NOMO-1 treated with dmso at 0.1 percent for 144 hours (cell line): ENCODE measurements around the gene FBXO5.
"Not testable (repeated sequence)": the region's sequence is repeated elsewhere in the genome, so short reads cannot be mapped to it uniquely, and the experiment has no call there.

ENCODE experiments used
- DNase-seq: peaks from one replicate; lab custom pipeline; 2025; ENCODE audit not compliant: unreplicated experiment; lab: John Stamatoyannopoulos, UW

The FBXO5 gene, protein sequence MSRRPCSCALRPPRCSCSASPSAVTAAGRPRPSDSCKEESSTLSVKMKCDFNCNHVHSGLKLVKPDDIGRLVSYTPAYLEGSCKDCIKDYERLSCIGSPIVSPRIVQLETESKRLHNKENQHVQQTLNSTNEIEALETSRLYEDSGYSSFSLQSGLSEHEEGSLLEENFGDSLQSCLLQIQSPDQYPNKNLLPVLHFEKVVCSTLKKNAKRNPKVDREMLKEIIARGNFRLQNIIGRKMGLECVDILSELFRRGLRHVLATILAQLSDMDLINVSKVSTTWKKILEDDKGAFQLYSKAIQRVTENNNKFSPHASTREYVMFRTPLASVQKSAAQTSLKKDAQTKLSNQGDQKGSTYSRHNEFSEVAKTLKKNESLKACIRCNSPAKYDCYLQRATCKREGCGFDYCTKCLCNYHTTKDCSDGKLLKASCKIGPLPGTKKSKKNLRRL

DNA sequence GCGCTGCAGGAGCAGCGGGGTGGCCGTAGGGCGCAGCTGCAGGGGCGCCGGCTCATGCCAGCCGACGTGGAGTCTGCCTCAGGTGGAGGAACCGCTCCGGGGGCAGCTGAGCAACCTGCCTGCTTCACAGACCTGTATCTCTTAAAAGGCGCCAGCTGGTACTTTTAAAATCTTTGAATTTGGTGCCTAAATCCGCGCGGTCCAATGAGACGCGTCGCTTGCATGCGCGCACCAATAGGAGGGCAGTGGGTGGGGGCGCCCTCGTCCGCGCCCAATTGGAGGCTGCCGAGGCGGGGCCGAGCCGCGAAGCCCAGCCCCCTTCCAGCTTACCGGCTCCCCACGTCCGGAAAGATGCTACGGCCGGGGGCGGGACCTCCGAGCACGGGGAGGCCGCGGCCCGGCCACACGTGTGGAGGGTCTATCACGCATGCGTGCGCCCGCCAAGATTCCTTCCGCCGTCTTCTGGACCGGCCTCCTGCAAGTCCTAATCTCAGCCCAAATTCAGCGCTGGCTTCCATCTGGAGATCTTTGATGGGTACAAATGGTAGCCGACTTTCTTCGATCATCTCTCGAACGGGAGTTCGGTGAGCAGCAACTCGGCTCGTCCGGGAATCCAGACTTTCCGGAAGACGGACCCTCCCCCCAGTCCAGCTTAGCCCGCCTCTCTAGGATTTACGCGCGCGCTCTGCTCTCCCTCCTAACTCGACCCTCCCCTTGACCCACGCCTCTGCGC lies at the start of gene FBXO5:
TSS of gene FBXO5 (minus strand) at position 138 of the 733 bp plus-strand sequence. CDS start at position 56, 82 bp downstream.
- DNase-seq = peak; percentile 96

DNA sequence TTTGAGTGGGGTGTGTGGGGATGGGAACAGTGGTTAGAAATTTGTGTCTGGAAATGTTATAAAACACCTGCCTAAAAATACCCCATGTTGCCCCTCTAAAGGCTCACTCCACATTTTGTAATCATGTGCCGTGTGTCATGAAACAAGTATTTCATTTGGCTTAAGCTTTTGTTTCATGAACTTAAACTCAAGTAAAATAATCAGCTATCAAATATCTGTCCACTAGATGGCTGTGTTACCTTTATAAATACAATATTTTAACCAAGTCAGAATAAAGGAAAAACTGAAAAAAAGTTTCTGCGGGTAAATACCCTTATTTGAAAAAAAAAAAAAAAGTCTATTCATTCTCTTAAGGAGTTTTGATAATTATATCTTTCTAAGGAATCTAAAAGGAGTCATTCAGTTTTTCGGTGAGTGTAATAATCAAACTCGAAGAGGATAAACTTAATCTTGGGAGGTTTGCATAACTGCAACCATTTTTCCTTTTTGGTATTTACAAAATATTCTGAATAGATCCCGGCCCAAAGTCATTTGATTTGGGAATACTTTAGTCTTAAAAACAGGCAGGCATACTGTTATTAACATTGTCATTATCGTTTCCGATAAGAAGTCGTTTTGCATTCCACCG lies 49.5 kb upstream of the FBXO5 start:
- DNase-seq = no peak

DNA sequence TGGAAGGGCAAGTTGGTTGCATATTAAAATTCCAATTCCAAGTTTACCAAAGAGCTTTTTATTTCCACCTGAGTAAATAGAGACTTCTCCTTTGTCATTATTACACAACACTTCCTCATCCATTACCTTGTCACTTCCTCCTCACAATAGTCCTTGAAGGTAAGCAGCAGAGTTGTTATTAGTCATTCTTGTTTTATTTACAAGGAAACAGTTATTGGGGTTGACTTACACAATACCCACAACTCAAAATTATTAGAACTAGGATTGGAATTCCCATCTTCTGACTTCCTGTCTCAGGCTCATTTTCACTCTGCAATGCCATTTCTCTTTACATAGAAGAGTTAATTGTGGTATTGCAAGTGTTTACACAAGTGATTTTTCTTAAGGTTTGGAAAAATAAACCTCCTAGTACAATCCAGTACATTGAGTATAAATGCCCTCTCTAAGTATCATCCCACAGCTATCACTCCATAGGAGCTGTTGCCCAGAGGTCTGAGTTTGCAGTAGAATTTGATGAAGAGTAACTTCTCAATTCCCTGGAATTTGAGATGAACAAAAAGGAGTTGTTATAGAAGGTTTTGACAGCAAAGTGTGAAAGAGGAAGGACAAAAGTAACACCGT lies 48.6 kb upstream of the FBXO5 start:
- no peak for DNase-seq

DNA sequence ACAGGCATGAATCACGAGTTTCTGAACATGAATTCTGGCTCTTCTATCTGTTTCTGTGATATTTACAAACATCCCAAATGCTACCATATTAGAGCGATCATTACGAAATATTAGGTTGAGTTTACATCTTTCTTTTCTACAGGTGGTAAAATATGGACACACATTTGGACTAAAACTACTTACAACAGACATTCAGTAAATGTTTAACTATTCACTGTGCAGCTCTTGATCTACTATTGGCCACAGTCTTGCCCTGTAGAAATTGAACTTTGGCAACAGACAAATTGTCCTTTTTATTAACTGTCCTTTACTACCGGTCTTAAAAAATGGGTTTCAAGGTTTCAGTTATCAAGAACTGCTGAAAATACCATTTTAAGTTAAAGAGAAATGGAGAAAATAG lies 46.1 kb upstream of the FBXO5 start:
- DNase-seq = no peak

DNA sequence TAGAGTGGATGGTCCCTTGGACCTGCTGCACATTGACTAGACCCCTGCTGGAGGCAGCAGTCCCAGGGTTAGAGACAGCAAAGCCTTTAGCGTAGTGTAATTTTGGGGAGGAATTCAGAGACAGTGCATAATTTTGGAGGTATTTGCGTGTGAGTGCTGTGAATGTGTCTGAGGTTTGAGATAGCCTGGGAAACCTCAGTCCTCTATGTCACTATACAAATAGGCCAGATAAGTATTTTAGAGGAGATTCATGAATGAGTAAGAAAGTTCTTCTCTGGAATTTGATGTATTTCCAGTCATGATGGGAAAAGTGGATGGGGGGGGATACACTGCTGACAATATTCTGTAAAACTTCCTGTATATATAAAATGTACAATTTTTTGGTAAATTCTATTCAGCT lies 45.4 kb upstream of the FBXO5 start:
- no peak for DNase-seq

DNA sequence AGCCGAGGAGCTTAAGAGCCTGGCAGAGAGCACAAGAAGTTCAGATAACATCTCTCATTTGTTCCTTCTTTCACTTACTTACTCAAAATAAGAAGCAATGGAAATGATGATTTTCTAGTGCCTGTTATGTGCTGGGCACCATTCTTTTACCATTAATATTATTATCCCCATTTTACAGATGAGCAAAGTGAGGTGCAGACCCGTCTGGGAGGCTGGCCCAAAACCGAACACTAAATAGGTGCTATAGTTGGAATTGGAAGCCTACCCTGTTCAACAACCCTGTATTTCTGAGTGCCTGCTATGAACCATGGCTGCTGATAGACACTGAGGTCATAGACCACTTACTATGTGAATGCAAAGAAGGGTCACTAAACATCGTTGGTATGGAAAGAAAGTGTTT lies 44.6 kb upstream of the FBXO5 start:
- DNase-seq = no peak

DNA sequence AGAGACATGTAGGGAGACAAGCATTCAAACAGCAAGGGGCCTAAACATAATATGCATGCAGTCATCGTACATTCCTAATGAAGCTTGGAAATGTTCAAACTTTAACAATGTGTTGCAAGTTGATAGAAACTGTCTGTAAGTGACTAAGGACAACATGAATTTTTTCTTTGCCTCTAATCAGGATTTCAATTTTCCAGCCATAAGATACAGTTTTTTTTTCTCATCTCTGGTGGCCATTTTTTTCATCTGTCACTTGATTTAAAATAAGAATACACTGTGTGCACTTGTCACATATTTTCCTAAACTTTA lies 41.8 kb upstream of the FBXO5 start:
- no peak for DNase-seq

DNA sequence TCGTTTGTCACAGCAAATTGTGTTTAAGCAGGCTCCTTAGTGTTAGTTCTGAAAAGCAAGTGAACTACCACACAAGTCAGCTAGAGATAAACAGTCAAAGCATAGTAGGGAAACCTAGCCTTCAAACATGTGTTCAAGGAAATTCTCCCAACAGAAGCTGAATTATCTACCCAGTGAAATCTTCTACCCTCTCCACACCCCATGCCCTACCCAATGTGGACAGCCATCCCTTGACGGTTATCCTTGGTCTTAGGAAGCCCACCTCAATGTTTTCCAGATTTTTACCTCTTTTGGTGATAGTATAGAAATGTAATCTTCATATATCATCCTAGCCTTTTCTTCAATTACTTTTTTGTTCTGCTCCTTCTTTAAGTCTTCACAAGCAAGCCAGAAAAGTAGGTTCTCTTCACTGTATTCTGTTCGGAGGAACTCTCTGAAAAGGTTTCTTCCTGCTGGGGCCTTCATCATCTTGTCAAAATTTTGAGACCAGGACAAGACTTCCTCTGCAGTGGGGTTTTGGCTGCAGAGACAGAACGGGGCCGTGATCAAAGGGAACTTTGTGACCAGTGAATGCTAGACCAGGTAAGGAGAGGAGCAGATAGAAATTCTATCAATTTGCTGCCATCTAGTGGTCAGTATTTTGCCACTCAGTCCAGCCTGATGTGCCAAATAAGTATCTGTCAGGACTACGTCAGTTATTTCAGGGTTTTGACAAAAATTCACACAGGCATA lies 41.3 kb upstream of the FBXO5 start:
- DNase-seq = no peak

DNA sequence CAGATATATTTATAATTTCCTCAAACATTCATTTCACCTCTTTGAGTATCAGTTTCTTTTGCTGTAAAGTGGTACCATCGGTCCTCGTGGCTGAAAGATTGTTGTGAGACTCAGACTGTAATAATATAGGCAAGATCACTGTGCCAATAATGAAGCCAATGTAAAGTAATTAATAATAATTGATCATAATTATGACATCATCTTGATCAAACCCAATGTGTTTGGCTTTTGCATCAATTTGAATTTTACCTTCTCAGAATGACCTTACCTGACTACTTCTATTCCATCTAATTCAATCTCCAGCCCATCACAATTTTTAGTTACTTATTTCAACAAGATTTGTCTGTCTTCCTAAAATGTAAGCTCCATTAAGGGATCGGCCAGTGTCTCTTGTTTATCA lies 35.5 kb upstream of the FBXO5 start:
- no peak for DNase-seq

DNA sequence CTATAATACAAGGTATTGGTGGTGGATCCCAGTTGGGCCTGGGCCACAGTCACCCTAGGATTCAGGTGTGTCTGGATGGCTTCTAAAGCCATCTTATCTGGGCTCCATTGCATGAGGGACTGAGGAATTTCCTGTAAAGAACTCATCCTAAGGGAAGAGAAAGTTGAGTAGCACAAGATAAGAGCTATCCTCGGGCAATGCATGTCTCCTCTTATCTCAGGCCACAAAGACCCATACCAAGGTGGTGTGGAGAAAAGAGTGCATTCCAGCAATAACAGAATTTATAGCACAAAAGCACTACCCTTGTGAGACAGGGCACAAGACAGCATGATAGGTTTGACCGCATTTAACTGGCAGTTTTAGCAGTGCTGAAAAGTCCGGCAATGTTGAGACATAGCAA lies 34.0 kb upstream of the FBXO5 start:
- no peak for DNase-seq

DNA sequence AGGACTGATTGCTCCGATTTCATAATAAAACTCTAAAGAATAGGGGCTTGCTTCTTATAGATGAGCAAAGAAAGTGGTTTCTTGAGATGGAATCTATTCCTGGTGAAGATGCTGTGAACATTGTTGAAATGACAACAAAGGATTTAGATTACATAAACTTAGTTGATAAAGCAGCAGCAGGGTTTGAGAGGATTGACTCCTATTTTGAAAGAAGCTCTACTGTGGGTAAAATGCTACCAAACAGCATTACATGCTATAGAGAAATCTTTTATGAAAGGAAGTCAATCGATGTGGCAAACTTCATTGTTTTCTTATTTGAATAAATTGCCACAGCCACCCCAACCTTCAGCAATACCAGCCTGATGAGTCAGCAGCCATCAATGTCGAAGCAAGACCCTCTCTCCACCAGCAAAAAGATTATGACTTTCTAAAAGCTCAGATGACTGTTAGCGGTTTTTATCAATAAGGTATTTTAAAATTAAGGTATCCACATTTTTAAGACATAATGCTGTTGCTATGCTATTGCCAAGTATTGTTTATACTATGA lies 32.3 kb upstream of the FBXO5 start:
- DNase-seq = no peak

DNA sequence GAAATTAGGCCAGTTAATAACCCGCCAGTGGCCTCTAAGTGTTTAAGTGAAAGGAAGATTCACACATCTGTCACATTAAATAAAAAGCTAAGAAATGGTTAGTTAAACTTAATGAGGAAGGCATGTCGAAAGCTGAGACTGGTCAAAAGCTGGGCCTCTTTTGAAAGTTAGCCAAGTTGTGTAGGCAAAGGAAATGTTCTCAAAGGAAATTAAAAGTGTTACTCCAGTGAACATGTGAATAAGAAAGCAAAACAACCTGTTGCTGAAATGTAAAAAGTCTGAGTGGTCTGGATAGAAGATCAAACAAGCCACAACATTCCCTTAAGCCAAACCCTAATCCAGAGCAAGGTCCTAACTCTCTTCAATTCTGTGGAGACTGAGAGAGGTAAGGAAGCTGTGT lies 30.6 kb upstream of the FBXO5 start:
- DNase-seq = no peak

DNA sequence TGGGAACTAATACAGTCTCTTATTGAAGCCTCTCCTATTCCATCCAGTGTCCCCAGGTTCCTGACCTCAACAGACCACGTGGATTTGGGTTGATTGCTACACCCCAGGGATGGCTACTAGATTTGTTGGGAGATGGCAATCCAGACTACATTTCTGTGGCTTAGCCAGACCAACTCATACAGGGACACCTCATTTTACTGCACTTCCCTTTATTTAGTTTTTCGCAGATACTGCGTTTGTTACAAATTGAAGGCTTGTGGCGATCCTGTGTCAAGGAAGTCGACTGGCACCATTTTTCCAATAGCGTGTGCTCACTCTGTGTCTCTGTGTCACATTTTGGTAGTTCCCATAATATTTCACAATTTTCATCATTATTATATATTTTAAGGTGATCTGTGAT lies 30.0 kb upstream of the FBXO5 start:
- DNase-seq = no peak

DNA sequence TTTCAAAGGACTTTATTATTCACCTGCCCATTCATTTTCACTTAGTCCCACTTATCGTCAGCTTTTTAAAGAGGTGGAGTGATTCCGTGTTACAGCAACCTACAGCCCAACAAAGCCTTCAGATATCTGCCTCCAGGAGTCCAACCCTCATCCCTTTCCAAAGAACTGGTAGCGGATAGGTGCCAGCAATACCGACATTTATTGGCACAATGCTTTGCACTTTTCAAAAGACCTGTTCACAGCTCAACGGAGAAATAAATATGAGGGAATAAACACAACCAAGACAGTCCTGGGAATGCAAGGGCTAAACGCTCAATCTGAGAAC lies 20.5 kb upstream of the FBXO5 start:
- DNase-seq = no peak

DNA sequence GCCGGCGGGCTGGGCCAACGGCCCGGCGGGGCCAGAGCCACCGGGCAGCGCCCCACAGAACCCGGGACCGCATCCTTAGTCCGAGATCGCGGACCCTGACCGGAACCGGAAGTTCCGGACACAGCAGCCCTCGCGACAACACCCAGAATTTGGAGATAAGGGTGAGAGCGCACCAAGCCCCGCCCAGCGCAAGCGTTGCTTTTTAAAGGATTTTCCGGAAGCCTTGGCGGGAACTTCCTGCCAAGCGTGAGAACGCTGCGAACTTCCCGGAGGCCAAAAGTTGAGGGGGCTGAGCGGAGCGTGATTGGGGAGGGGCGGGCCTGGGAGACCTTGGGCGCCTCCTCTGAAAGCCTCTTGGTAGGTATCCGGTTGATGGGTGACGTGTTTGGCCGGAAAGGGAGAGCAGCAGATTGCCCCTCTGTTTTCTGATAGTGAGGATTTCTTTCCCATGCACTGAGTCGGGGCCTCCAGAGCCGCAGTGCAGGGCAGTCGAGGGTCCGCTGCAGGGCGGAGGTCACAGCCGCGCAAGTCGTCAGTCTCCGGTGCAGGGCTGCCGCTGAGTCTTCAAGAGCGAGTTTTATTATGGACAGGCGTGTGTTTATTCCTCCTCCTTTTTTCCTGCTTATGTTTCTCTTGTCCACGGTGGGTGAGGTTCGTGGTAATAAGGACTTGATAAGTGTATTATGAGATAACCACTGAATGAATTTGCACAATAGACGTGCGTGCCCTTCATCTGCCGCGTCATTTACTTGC lies 19.9 kb upstream of the FBXO5 start, which contains the start of gene MTRF1L:
TSS of gene MTRF1L (minus strand) at position 97 of the 753 bp plus-strand sequence. CDS start at position 73, 24 bp downstream.
- peak; percentile 91 for DNase-seq

DNA sequence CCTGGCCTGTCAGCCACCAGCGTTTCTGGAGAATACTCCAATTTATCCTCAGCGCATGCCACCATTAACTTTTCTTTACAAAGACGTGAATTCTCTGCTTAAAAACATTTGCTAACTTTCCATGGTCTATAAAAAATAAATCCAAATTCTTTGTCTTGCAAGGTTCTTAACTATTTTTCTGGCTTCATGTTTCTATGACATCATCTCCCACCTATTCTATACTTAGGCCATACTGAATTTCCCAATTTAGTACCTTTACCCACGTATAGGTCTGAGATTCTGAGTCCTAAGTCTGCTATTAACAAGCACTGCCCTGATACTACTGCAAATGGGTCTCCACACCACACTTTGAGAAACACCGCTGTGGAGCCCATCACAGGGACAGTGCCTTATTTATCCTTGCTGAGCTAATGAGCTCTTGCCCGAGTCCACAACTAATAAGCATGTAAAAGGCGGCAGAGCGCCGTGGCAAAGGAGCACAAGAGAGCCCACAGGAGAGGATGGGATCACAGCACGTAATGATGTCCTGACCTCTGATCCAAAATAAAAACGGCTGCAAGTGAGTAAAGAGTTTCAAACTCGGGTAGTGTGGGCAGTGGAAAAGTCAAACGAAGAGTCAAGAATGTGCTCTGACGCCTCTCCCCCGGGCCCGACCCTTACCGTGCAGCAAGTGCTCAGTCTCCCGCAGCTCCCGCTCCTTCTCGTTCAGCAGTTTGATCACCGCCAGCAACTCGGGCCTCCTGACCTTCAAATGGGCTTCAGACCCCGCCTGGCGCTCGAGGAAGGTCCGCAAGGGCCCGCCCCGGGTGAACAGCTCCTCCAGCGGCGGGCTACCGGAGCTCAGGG lies 19.1 kb upstream of the FBXO5 start:
- no peak for DNase-seq

DNA sequence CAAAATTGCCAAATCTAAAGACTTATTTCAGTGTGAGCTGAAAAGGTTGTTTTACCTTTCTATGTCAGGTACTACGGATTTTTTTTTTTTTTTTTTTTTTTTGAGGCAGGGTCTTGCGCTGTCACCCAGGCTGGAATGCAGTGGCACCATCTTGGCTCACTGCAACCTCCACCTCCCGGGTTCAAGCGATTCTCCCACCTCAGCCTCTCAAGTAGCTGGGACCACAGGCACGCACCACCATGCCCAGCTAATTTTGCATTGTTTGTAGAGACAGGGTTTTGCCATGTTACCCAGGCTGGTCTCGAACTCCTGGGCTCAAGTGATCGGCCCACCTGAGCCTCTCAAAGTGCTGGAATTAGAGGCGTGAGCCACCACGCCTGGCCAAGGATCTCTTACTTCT lies 17.9 kb upstream of the FBXO5 start:
- DNase-seq = not testable (repeated sequence)

DNA sequence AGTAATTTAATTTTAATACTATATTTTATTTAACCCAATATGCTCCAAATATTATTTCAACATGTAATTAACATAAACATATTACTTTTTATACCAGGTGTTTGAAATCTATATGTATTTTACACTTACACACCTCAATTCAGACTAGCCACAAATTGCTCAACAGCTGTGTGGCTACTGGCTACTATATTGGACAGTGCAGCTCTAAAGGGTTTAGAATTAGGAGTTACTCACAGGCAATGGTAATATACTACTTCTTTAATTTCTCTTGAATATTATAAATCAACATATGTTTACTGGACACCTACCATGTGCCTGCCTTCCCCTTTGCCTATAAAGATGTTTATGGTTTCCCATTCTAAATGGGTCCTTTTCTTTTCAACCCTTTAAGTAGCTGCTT lies 17.4 kb upstream of the FBXO5 start:
- DNase-seq = no peak

DNA sequence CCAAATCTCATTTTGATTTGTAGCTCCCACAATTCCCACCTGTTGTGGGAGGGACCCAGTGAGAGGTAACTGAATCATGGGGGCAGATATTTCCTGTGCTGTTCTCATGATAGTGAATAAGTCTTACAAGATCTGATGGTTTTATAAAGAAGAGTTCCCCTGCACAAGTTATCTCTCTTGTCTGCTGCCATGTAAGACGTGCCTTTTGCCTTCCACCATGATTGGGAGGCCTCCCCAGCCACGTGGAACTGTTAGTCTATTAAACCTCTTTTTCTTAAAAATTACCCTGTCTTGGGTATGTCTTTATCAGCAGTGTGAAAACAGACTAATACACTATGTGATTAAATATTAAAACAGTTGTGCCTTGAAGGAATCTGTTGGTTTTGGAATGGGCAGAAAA lies 16.7 kb upstream of the FBXO5 start:
- not testable (repeated sequence) for DNase-seq
